H1 (cell line): ENCODE results near the gene FIZ1. TPM values are rescaled to one million over a fixed set of nuclear protein-coding genes. Genes with fewer than 3 reads are reported as not detected.

Experiments used
- CTCF ChIA-PET: fragments of 300-600 bp; sonication (Branson Sonifier 250); formaldehyde crosslinking; loops from one replicate; lab custom pipeline; 2021; ENCODE audit not compliant: partially characterized antibody; lab: Charles Lee
- POLR2A ChIA-PET: fragments of 300-600 bp; sonication (Branson Sonifier 250); formaldehyde crosslinking; loops from one replicate; lab custom pipeline; 2021; ENCODE audit warnings: inconsistent platforms; ENCODE audit not compliant: partially characterized antibody; lab: Charles Lee
- DNase-seq, 2 experiments: peaks; one replicate each; pipeline versions ENCODE4 v3.0.0 to v3.0.0-alpha.2; 2010 to 2022; ENCODE audit warnings: low spot score in 2 of 2, low read depth in 1 of 2, mixed read lengths in 1 of 2
- FAIRE-seq: peaks from 2 replicates; lab custom pipeline; 2011; peaks lifted over from hg19 to GRCh38; lab: Jason Lieb, UNC
- H2AFZ ChIP-seq: 2 replicates; pipeline ENCODE4 v1.8.1; 2012; ENCODE audit warnings: low read length, inconsistent platforms
- H2AK5ac ChIP-seq: 2 replicates; pipeline ENCODE4 v1.6.1; 2013; ENCODE audit warnings: low read depth, low read length
- H2BK120ac ChIP-seq: replicated peaks from 2 replicates; pipeline ENCODE3; 2013; ENCODE audit warnings: low read depth, low read length, inconsistent platforms
- H2BK12ac ChIP-seq: 2 replicates; pipeline ENCODE4 v1.6.1; 2013; ENCODE audit warnings: low read depth, low read length
- H2BK15ac ChIP-seq: 2 replicates; pipeline ENCODE4 v1.6.1; 2013; ENCODE audit warnings: low read length
- H2BK20ac ChIP-seq: 2 replicates; pipeline ENCODE4 v1.6.1; 2013; ENCODE audit warnings: low read length
- H2BK5ac ChIP-seq: 2 replicates; pipeline ENCODE4 v1.6.1; 2013; ENCODE audit warnings: low read depth, low read length
- H3K14ac ChIP-seq: 2 replicates; pipeline ENCODE4 v1.6.1; 2013; ENCODE audit warnings: inconsistent platforms; ENCODE audit not compliant: insufficient read length
- H3K18ac ChIP-seq: 2 replicates; pipeline ENCODE4 v1.6.1; 2013; ENCODE audit warnings: low read length; ENCODE audit errors: extremely low read depth
- H3K23ac ChIP-seq: 2 replicates; pipeline ENCODE4 v1.6.1; 2013; ENCODE audit warnings: inconsistent platforms; ENCODE audit not compliant: insufficient read length
- H3K23me2 ChIP-seq: 2 replicates; pipeline ENCODE4 v1.6.1; 2013; ENCODE audit warnings: low read depth, low read length
- H3K27ac ChIP-seq: 2 replicates; pipeline ENCODE4 v1.6.1; 2011; ENCODE audit warnings: low read depth, low read length, inconsistent platforms
- H3K27me3 ChIP-seq, 4 experiments: replicated peaks in 1 of 4; 1 replicate in 1 of 4; 2 replicates in 3 of 4; pipeline versions ENCODE4 v1.6.1 to v1.8.1; 2011 to 2013; ENCODE audit warnings: low read length in 3 of 4, mild to moderate bottlenecking in 3 of 4, inconsistent platforms in 2 of 4, mixed read lengths in 2 of 4, moderate library complexity in 1 of 4; ENCODE audit not compliant: control insufficient read depth in 3 of 4, insufficient read depth in 3 of 4; ENCODE audit errors: extremely low read depth in 1 of 4
- H3K36me3 ChIP-seq, 4 experiments: 2 replicates each; pipeline versions ENCODE4 v1.6.1 to v1.8.1; 2011 to 2013; ENCODE audit warnings: mild to moderate bottlenecking in 4 of 4, low read length in 3 of 4, moderate library complexity in 2 of 4, control low read depth in 1 of 4, inconsistent platforms in 1 of 4; ENCODE audit not compliant: insufficient read depth in 4 of 4, control insufficient read depth in 2 of 4
- H3K4ac ChIP-seq: replicated peaks from 2 replicates; pipeline ENCODE3; 2013; ENCODE audit warnings: low read length, low read depth, mixed read lengths, inconsistent platforms; ENCODE audit not compliant: insufficient read length
- H3K4me1 ChIP-seq, 4 experiments: replicated peaks in 1 of 4; 1 replicate in 1 of 4; 2 replicates in 3 of 4; pipeline versions ENCODE4 v1.6.1 to v1.8.1; 2011 to 2013; ENCODE audit warnings: low read length in 3 of 4, inconsistent platforms in 2 of 4, mixed read lengths in 1 of 4; ENCODE audit not compliant: insufficient read depth in 4 of 4, control insufficient read depth in 3 of 4
- H3K4me2 ChIP-seq, 2 experiments: 2 replicates each; pipeline versions ENCODE4 v1.6.1 to v1.8.1; 2011 to 2013; ENCODE audit warnings: low read depth in 2 of 2, low read length in 2 of 2, control low read depth in 1 of 2, inconsistent platforms in 1 of 2, mild to moderate bottlenecking in 1 of 2; ENCODE audit not compliant: insufficient read depth in 1 of 2
- H3K4me3 ChIP-seq, 4 experiments: fragments of 200-600, 300-600 bp in 1 of 4; sonication (generic), shearing (Covaris generic), sonication (Bioruptor Twin) in 1 of 4; 2 replicates each; pipeline versions ENCODE4 v1.5.1 to v1.8.1; 2011 to 2016; ENCODE audit warnings: low read length in 4 of 4, low read depth in 3 of 4, control low read depth in 2 of 4, inconsistent platforms in 2 of 4, mild to moderate bottlenecking in 2 of 4, mixed read lengths in 1 of 4, moderate library complexity in 1 of 4; ENCODE audit not compliant: insufficient read depth in 2 of 4; ENCODE audit errors: extremely low read depth in 1 of 4
- H3K56ac ChIP-seq: replicated peaks from 2 replicates; pipeline ENCODE3; 2013; ENCODE audit warnings: low read depth, mild to moderate bottlenecking, mixed read lengths, low read length, inconsistent platforms; ENCODE audit not compliant: insufficient read length
- H3K79me1 ChIP-seq: 2 replicates; pipeline ENCODE4 v1.6.1; 2013; ENCODE audit warnings: low read depth, low read length, control low read depth
- H3K79me2 ChIP-seq, 2 experiments: 2 replicates each; pipeline versions ENCODE4 v1.6.1 to v1.8.1; 2012 to 2013; ENCODE audit warnings: low read length in 2 of 2, mild to moderate bottlenecking in 2 of 2, inconsistent platforms in 1 of 2; ENCODE audit not compliant: insufficient read depth in 2 of 2, control insufficient read depth in 1 of 2
- H3K9ac ChIP-seq, 4 experiments: replicated peaks in 1 of 4; 1 replicate in 1 of 4; 2 replicates in 3 of 4; pipeline versions ENCODE4 v1.6.1 to v1.8.1; 2011 to 2013; ENCODE audit warnings: low read depth in 3 of 4, low read length in 3 of 4, control low read depth in 2 of 4, mild to moderate bottlenecking in 2 of 4, moderate library complexity in 2 of 4, inconsistent platforms in 1 of 4; ENCODE audit errors: extremely low read depth in 1 of 4
- H3K9me3 ChIP-seq, 2 experiments: 2 replicates each; pipeline versions ENCODE4 v1.6.1 to v1.8.1; 2012 to 2013; ENCODE audit warnings: mild to moderate bottlenecking in 2 of 2, moderate library complexity in 2 of 2, control low read depth in 1 of 2, inconsistent platforms in 1 of 2, low read depth in 1 of 2, low read length in 1 of 2, mixed read lengths in 1 of 2; ENCODE audit not compliant: insufficient read depth in 2 of 2
- H4K20me1 ChIP-seq, 2 experiments: replicated peaks in 1 of 2; 2 replicates each; pipeline versions ENCODE3 to v1.8.1; 2011 to 2013; ENCODE audit warnings: inconsistent platforms in 2 of 2, low read length in 2 of 2, mild to moderate bottlenecking in 1 of 2; ENCODE audit not compliant: insufficient read depth in 2 of 2, control insufficient read depth in 1 of 2
- H4K5ac ChIP-seq: 2 replicates; pipeline ENCODE4 v1.6.1; 2013; ENCODE audit warnings: low read length, low read depth, mixed read lengths, inconsistent platforms; ENCODE audit not compliant: insufficient read length
- H4K8ac ChIP-seq: 2 replicates; pipeline ENCODE4 v1.8.0; 2013; ENCODE audit warnings: mild to moderate bottlenecking, moderate library complexity, low read length, inconsistent platforms; ENCODE audit not compliant: insufficient read depth; ENCODE audit errors: extremely low read depth
- H4K91ac ChIP-seq: replicated peaks from 2 replicates; pipeline ENCODE3; 2013; ENCODE audit warnings: low read length, mixed read lengths, inconsistent platforms; ENCODE audit not compliant: insufficient read length
- BACH1 ChIP-seq: IDR thresholded peaks from 2 replicates; pipeline ENCODE4 v1.6.1; 2012; ENCODE audit warnings: low read length, improper control_type of control experiment
- BRCA1 ChIP-seq: IDR thresholded peaks from 2 replicates; pipeline ENCODE4 v1.6.1; 2012; ENCODE audit warnings: low read depth, low read length, improper control_type of control experiment
- CREB1 ChIP-seq: IDR thresholded peaks from 2 replicates; pipeline ENCODE4 v1.6.1; 2012; ENCODE audit warnings: inconsistent platforms
- EGR1 ChIP-seq: IDR thresholded peaks from 2 replicates; pipeline ENCODE4 v1.6.1; 2011; ENCODE audit warnings: low read depth, low read length, borderline replicate concordance
- HDAC2 ChIP-seq, 2 experiments: fragments of 300-600 bp in 1 of 2; sonication (generic) in 1 of 2; IDR thresholded peaks; 2 replicates each; pipeline ENCODE4 v1.6.1; 2011 to 2012; ENCODE audit warnings: low read depth in 2 of 2, low read length in 2 of 2, mild to moderate bottlenecking in 2 of 2, moderate library complexity in 2 of 2, borderline replicate concordance in 1 of 2, inconsistent platforms in 1 of 2
- POLR2AphosphoS5 ChIP-seq: IDR thresholded peaks from 2 replicates; pipeline ENCODE4 v1.6.1; 2011; ENCODE audit warnings: low read depth, low read length
- WGBS, 2 experiments: shearing (Covaris generic) in 1 of 2; methylation state at CpG; one replicate each; pipeline versions ENCODE4 v1.1.6 to v1.1.7; 2013 to 2015; ENCODE audit warnings: low lambda C conversion rate in 2 of 2, mixed read lengths in 2 of 2, inconsistent platforms in 1 of 2, low coverage in 1 of 2, missing lambda C conversion rate in 1 of 2; ENCODE audit not compliant: insufficient replicate concordance in 2 of 2, insufficient coverage in 1 of 2, insufficient read length in 1 of 2; ENCODE audit errors: extremely low coverage in 1 of 2, missing lambda C conversion rate in 1 of 2; 5-methylcytosine and 5-hydroxymethylcytosine counted together
- polyA plus RNA-seq, 7 experiments: library from polyadenylated mRNA; depleted of rRNA in 3 of 7; stranded (reverse) in 5 of 7; unstranded in 2 of 7; fragments of >200 nt in 5 of 7; fragments of 200-250 nt in 2 of 7; gene quantifications; 1 replicate in 5 of 7; 2 replicates in 1 of 7; 4 replicates in 1 of 7; pipeline versions ENCODE4 v1.2.1 to v1.2.3, GENCODE V29; 2011 to 2013; ENCODE audit warnings: missing spikeins in 2 of 7, mixed read lengths in 2 of 7
- total RNA-seq: library from RNA; stranded (reverse); fragmentation: NEBNext Ultra II Directional; extraction: Animal tissue kit (Norgen Biotek cat#: 25700); gene quantifications from 2 replicates; pipeline ENCODE4 v1.2.1, GENCODE V29; 2021
- TF ChIP-seq, protein P1 (sequence below), 3 experiments: IDR thresholded peaks; 1 replicate in 2 of 3; 2 replicates in 1 of 3; pipeline versions ENCODE4 v1.5.1 to v1.6.1; 2011; ENCODE audit warnings: low read length in 3 of 3, mild to moderate bottlenecking in 3 of 3, inconsistent platforms in 2 of 3, low read depth in 1 of 3, moderate library complexity in 1 of 3; ENCODE audit not compliant: insufficient read depth in 1 of 3; ENCODE audit errors: control extremely low read depth in 1 of 3

The FIZ1 gene
- total and polyA plus RNA-seq, 2 of the 8 experiments (the other 6 are each of a cell fraction or from before 2014, with no cell fraction given): 9.1 to 18.5 TPM

DNA sequence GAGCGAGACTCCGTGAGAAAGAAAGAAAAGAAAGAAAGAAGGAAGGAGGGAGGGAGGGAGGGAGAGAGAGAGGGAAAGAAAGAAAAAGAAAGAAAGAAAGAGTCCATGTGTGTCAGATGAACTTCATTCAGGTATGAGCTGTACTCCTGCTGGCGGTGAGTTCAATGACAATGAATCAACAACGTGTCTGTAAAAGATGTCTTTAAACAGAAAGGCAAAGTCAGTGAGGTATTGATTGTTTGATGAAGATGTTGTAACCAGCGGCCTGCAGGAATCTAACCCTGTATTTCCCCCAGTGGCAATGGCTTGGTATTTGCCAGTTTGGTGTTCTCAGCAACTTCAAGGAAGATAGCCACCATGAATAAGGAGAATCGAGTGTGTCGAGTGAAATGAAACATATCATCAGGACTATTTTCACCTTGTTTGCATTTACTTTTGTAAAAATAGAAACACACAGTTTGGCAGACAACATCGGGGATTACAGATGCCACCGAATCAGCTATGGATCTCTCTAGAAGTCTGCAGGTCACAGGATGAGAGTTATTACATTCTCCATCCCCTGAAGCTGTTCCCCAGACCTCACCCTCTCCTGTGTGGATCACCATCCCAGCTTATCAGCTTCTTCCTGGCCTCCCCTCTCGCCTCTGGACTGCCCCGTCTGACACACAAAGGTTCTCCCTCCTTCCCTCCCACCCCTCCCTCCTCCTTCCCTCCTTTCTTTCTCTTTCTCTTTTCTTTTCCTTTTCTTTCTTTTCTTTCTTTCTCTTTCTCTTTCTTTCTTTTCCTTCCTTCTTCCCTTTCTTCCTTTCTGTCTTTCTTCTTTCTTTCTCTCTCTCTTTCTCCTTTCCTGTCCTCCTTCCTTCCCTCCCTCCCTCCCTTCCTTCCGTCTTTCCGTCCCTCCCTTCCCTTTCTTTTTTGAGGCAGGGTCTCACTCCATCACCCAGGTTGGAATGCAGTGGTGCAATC lies 45.8 kb downstream of the FIZ1 start:
- FAIRE-seq (no peak), DNase-seq (no peak)
- H2BK120ac ChIP-seq: no peak overlapping the region
- H3K56ac ChIP-seq: no peak overlapping the region
- peak overlapping the region; percentile 99 for H2BK20ac ChIP-seq
- no peak overlapping the region for H4K91ac ChIP-seq
- H2AFZ ChIP-seq: 0 out of 2 replicates have a peak overlapping the region, but pooled peaks have one; percentile 75
- H3K14ac ChIP-seq: no peak overlapping the region
- no peaks in the 10 kb centered on the region for H3K36me3 ChIP-seq
- H3K9ac ChIP-seq: no peak overlapping the region; a peak in 1 of 7 replicates
- no peaks in the 10 kb centered on the region for H3K9me3 ChIP-seq
- 46% methylated on average over 11 of the region's 13 CpGs; no CpG with 5 or more reads in 1 of the 2 experiments for WGBS, 2 experiments
- H2BK15ac ChIP-seq: peak overlapping the region; percentile 46; the same call in 1 of the 2 replicates
- peaks cover 0 to 3% (median 0%) of the 10 kb centered on the region in 4 experiments; a peak in 1 of 7 replicates for H3K27me3 ChIP-seq
- no peak overlapping the region for H2BK5ac ChIP-seq
- H4K5ac ChIP-seq: no peak overlapping the region
- peak overlapping the region; percentile 44 for H3K4ac ChIP-seq
- peaks cover 2 to 10% (median 6%) of the 10 kb centered on the region in 4 experiments; a peak in 6 of 7 replicates for H3K4me1 ChIP-seq
- no peak overlapping the region for H3K4me3 ChIP-seq
- no peak overlapping the region for H3K27ac ChIP-seq
- H4K20me1 ChIP-seq: no peaks in the 10 kb centered on the region
- H3K79me2 ChIP-seq: no peaks in the 10 kb centered on the region
- H4K8ac ChIP-seq: no peak overlapping the region
- peak overlapping the region; percentile 15 for H3K18ac ChIP-seq
- 0 out of 2 replicates have a peak overlapping the region, but pooled peaks have one; percentile 3 for H2AK5ac ChIP-seq
- ChIA-PET POLR2A (interaction anchor here (0.9 to 1.6 kb wide), 6 partner anchors 13 to 77 kb away, joined by 3 to 5 read pairs (median 3); partner anchors contain the start of gene ZNF628), CTCF (interaction anchor here (0.7 to 1.2 kb wide), 4 partner anchors 8 to 188 kb away, joined by 3 to 4 read pairs (median 4); partner anchors contain the start of gene SBK2)
- H2BK12ac ChIP-seq: 0 out of 2 replicates have a peak overlapping the region, but pooled peaks have one; percentile 6
- H3K79me1 ChIP-seq: no peaks in the 10 kb centered on the region
- H3K4me2 ChIP-seq: peak overlapping the region in 1 of 2 experiments; percentile 52; a peak in 3 of 4 replicates
- peaks cover 7% of the 10 kb centered on the region; the same call in 1 of the 2 replicates for H3K23me2 ChIP-seq
- no peak overlapping the region for H3K23ac ChIP-seq
- TF ChIP-seq, protein P1, sequence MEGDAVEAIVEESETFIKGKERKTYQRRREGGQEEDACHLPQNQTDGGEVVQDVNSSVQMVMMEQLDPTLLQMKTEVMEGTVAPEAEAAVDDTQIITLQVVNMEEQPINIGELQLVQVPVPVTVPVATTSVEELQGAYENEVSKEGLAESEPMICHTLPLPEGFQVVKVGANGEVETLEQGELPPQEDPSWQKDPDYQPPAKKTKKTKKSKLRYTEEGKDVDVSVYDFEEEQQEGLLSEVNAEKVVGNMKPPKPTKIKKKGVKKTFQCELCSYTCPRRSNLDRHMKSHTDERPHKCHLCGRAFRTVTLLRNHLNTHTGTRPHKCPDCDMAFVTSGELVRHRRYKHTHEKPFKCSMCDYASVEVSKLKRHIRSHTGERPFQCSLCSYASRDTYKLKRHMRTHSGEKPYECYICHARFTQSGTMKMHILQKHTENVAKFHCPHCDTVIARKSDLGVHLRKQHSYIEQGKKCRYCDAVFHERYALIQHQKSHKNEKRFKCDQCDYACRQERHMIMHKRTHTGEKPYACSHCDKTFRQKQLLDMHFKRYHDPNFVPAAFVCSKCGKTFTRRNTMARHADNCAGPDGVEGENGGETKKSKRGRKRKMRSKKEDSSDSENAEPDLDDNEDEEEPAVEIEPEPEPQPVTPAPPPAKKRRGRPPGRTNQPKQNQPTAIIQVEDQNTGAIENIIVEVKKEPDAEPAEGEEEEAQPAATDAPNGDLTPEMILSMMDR (IDR thresholded peaks at IDR 0.05; ENCODE audit: control extremely low read depth in 1 of 3, insufficient read depth in 1 of 3, low read depth in 1 of 3, low read length in 3 of 3): no peak
- no peak for TF ChIP-seq POLR2AphosphoS5
- no peak for TF ChIP-seq BRCA1
- TF ChIP-seq CREB1: no peak
- TF ChIP-seq BACH1: no peak
- TF ChIP-seq HDAC2 (IDR thresholded peaks at IDR 0.05; ENCODE audit: borderline replicate concordance in 1 of 2, low read depth in 2 of 2, low read length in 2 of 2): no peak
- TF ChIP-seq EGR1: no peak
